ENCODE measurements around the gene ZNHIT2. TPM values are rescaled to one million over a fixed set of nuclear protein-coding genes. Genes with fewer than 3 reads are reported as not detected.
A peak's percentile ranks its signal among the peaks of the same experiment; 100 is the strongest.

Gene ZNHIT2
- total RNA-seq, 6 experiments from 2014 or later, result 4.9 to 15.7 (median 6.2) TPM

DNA sequence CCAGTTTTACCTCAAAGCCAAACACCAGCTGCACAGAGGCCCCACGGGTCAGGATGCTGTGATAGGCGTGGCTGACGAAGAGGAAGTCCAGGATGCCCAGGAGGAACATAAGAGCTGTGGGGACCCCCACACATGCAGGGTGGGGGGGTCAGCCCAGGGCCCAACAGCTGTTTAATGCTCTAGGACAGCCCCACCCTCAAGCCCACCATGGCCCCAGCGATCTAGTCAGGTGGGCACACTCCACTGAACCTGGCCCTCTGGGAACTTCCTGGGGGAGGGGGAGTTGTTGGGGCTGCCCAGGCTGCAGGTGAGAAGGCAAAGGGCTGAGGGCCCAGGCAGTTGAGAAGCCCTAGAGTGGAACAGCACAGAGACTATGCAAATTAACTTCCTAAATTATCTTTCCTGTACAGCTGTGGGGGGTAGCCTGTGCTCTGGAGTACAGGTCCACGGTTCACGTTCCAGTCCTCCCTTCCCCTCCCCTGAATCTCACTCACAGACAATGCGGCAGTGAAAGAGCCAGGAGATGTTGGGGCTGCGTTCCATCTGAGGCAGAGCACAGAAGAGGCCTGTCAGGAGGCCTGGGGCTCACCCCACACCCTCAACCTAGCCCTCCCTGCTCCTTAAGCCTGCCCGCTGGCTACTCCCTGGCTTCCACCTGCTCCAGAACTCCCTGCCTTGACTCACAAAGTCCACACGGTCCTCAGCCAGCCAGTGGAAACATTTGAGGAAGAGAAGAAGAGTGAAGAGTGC is 14.9 kb upstream of the ZNHIT2 start:
- no peak for ATAC-seq
- no peak for TF ChIP-seq POLR2A (IDR thresholded peaks at IDR 0.05)
- TF ChIP-seq, protein P1, sequence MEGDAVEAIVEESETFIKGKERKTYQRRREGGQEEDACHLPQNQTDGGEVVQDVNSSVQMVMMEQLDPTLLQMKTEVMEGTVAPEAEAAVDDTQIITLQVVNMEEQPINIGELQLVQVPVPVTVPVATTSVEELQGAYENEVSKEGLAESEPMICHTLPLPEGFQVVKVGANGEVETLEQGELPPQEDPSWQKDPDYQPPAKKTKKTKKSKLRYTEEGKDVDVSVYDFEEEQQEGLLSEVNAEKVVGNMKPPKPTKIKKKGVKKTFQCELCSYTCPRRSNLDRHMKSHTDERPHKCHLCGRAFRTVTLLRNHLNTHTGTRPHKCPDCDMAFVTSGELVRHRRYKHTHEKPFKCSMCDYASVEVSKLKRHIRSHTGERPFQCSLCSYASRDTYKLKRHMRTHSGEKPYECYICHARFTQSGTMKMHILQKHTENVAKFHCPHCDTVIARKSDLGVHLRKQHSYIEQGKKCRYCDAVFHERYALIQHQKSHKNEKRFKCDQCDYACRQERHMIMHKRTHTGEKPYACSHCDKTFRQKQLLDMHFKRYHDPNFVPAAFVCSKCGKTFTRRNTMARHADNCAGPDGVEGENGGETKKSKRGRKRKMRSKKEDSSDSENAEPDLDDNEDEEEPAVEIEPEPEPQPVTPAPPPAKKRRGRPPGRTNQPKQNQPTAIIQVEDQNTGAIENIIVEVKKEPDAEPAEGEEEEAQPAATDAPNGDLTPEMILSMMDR (IDR thresholded peaks at IDR 0.05), result no peak
- Histone ChIP-seq H3K9me3 (no peaks in the 10 kb centered on the region), H3K4me3 (peak overlapping the region in 1 of 3 donors; percentile 99), H3K27ac (peak overlapping the region in 1 of 3 donors; percentile 96), H3K4me1 (peaks cover 0 to 25% (median 11%) of the 10 kb centered on the region in 4 donors), H3K36me3 (peaks cover 11 to 56% (median 33%) of the 10 kb centered on the region in 4 donors), H3K27me3 (no peaks in the 10 kb centered on the region)
- intact Hi-C loops (cut with DNase I), result loop anchor here in 1 of 2 donors (10.0 kb wide), 1 partner anchor 122 kb away; no protein-coding TSS in a partner anchor
- DNase-seq, result peak in 1 of 3 donors; percentile 39
- WGBS (ENCODE audit: insufficient coverage, low coverage, low lambda C conversion rate, missing lambda C conversion rate), result 43% methylated on average over 2 of the region's 10 CpGs

DNA sequence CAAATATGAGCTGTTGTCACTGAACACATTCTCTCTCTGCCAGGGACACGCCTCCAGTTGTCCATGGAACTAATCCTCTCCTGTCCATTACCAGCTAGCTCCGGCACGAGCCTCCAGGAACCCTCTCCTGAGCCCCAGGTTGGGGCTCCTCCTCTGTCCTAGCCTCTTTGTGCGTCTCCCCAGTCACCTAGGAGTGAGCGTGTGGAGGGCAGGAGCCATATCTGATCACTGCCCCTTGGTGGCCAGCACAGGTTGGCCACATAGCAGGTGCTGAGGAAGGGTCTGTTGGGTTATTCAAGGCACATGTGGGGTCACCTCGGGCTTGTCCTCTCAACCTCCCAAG is 14.4 kb upstream of the ZNHIT2 start:
- intact Hi-C loops (cut with DNase I), result loop anchor here in 1 of 2 donors (10.0 kb wide), 1 partner anchor 123 kb away; no protein-coding TSS in a partner anchor
- WGBS (ENCODE audit: insufficient coverage, low coverage, low lambda C conversion rate, missing lambda C conversion rate), result 51% methylated on average over 5 of the region's 6 CpGs
- H3K9me3 ChIP-seq, result no peaks in the 10 kb centered on the region
- H3K27me3 ChIP-seq, result no peaks in the 10 kb centered on the region
- DNase-seq, result no peak
- ATAC-seq, result no peak
- no peak overlapping the region for H3K27ac ChIP-seq
- peaks cover 11 to 61% (median 34%) of the 10 kb centered on the region in 4 donors for H3K36me3 ChIP-seq
- no peak for TF ChIP-seq POLR2A (IDR thresholded peaks at IDR 0.05)
- TF ChIP-seq, protein P1 (IDR thresholded peaks at IDR 0.05), result no peak
- peaks cover 0 to 25% (median 11%) of the 10 kb centered on the region in 4 donors for H3K4me1 ChIP-seq
- H3K4me3 ChIP-seq, result no peak overlapping the region

DNA sequence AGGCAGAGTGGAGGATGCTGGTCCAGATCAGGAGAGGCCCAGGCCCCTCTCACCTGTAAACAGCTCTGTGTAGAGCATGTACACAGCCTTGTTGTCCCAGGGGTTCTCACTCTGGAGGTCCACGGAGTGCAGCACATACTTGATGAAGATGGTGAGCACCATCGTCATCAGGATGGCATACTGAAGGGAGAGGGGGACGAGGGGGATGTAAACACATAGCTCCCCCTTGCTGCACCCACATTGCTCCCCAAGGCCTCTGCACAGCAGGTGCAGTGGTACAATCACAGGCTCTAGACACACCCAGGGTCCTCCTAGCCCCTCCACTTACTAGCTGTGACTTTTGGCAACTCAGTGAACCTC is 13.9 kb upstream of the ZNHIT2 start:
- Histone ChIP-seq H3K4me1 (peaks cover 0 to 25% (median 11%) of the 10 kb centered on the region in 4 donors), H3K27me3 (no peaks in the 10 kb centered on the region), H3K36me3 (peaks cover 11 to 66% (median 34%) of the 10 kb centered on the region in 4 donors), H3K9me3 (no peaks in the 10 kb centered on the region), H3K4me3 (no peak overlapping the region), H3K27ac (no peak overlapping the region)
- intact Hi-C loops (cut with DNase I), result loop anchor here in 1 of 2 donors (10.0 kb wide), 1 partner anchor 123 kb away; no protein-coding TSS in a partner anchor
- no peak for DNase-seq
- no CpG with 5 or more reads among the region's 3 CpGs for WGBS (ENCODE audit: insufficient coverage, low coverage, low lambda C conversion rate, missing lambda C conversion rate)
- no peak for TF ChIP-seq POLR2A (IDR thresholded peaks at IDR 0.05)
- TF ChIP-seq, protein P1 (IDR thresholded peaks at IDR 0.05), result no peak
- no peak for ATAC-seq

DNA sequence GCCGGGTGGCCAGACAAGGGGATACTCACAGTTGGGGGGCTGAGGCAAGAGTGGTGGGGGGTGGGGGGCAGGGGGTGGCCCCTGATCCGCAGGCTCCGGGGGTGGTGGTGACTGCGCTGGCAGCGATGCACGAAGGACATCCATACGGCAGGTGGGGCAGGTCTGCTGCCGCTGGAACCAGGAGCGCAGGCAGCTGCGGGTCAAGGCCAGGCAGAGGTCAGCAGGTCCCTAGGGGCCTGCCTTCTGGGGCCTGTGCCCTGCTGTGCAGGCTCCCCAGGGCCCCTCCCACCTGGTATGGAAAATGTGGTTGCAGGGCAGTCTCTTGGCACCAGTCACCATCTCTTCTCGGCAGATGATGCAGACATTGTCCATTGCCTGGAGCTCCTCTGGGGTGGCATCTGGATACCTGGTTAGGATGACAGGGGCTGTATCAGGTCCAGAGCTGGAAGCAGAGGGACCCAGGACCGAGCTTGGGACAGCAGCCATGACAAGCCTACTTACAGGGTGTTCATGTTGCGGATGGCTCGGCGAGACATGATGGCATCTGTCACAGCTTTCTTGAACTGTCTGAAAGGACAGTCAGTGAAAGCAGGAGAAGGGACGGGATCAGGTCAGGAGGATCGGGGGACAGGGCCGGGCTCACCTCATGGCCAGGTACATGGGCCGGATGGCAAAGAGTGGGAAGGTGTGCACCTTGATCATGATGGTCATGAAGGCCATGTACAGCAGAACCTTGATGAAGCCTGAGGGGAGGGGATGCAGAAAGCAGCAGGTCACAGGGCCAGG is 13.3 kb upstream of the ZNHIT2 start:
- Histone ChIP-seq H3K36me3 (peaks cover 11 to 72% (median 34%) of the 10 kb centered on the region in 4 donors), H3K27ac (no peak overlapping the region), H3K27me3 (no peaks in the 10 kb centered on the region), H3K4me3 (no peak overlapping the region), H3K9me3 (no peaks in the 10 kb centered on the region), H3K4me1 (peaks cover 0 to 22% (median 9%) of the 10 kb centered on the region in 4 donors)
- DNase-seq (peak in 2 of 3 donors; percentile 18 to 45), ATAC-seq (no peak)
- TF ChIP-seq, protein P1 (IDR thresholded peaks at IDR 0.05), result no peak
- TF ChIP-seq POLR2A (IDR thresholded peaks at IDR 0.05), result no peak
- intact Hi-C loops (cut with DNase I), result loop anchor here in 1 of 2 donors (10.0 kb wide), 1 partner anchor 124 kb away; no protein-coding TSS in a partner anchor
- 94% methylated on average over 8 of the region's 19 CpGs for WGBS (ENCODE audit: insufficient coverage, low coverage, low lambda C conversion rate, missing lambda C conversion rate)
